ENCODE results near the gene SUGCT.
A peak's percentile ranks its signal among the peaks of the same experiment; 100 is the strongest.

The SUGCT gene

GRCh38 chr7:40843338-40843985, 708.7 kb downstream of the SUGCT start:
- FAIRE-seq = no peak
- DNase-seq (ENCODE audit: low spot score) = no peak

- FAIRE-seq = no peak
- no peak for DNase-seq (ENCODE audit: low spot score)
These were observed 711.1 kb downstream of the SUGCT start for GRCh38 chr7:40845943-40846342.

- FAIRE-seq (no peak), DNase-seq (ENCODE audit: low spot score) (no peak)
These were observed 713.1 kb downstream of the SUGCT start for GRCh38 chr7:40847921-40848320.

GRCh38 chr7:40848541-40849221, 713.9 kb downstream of the SUGCT start:
- no peak for DNase-seq (ENCODE audit: low spot score)
- FAIRE-seq = no peak

GRCh38 chr7:40850017-40850416, 715.2 kb downstream of the SUGCT start:
- FAIRE-seq = no peak
- DNase-seq (ENCODE audit: low spot score) = no peak

- DNase-seq (ENCODE audit: low spot score) (no peak), FAIRE-seq (no peak)
These were observed 716.2 kb downstream of the SUGCT start for GRCh38 chr7:40851001-40851400.

- FAIRE-seq (no peak), DNase-seq (ENCODE audit: low spot score) (no peak)
These were observed 724.3 kb downstream of the SUGCT start for GRCh38 chr7:40859076-40859475.

- DNase-seq (ENCODE audit: low spot score) (no peak), FAIRE-seq (no peak)
These were observed 725.2 kb downstream of the SUGCT start for GRCh38 chr7:40859965-40860543.

GRCh38 chr7:40865441-40866233, 730.8 kb downstream of the SUGCT start:
- FAIRE-seq (no peak), DNase-seq (ENCODE audit: low spot score) (no peak)

- DNase-seq (ENCODE audit: low spot score) = no peak
- no peak for FAIRE-seq
These were observed 731.8 kb downstream of the SUGCT start for GRCh38 chr7:40866601-40867000.

- DNase-seq (ENCODE audit: low spot score) (no peak), FAIRE-seq (no peak)
These were observed 735.3 kb downstream of the SUGCT start for GRCh38 chr7:40870108-40870507.

- DNase-seq (ENCODE audit: low spot score) (no peak), FAIRE-seq (no peak)
These were observed 738.4 kb downstream of the SUGCT start for GRCh38 chr7:40873248-40873647.

GRCh38 chr7:40874756-40875155, 740.0 kb downstream of the SUGCT start:
- FAIRE-seq (no peak), DNase-seq (ENCODE audit: low spot score) (no peak)

GRCh38 chr7:40876601-40877000, 741.8 kb downstream of the SUGCT start:
- DNase-seq (ENCODE audit: low spot score) (no peak), FAIRE-seq (no peak)

GRCh38 chr7:40879941-40880543, 745.2 kb downstream of the SUGCT start:
- FAIRE-seq (no peak), DNase-seq (ENCODE audit: low spot score) (peak; percentile 50)

- DNase-seq (ENCODE audit: low spot score) (peak; percentile 53), FAIRE-seq (peak; percentile 92)
These were observed 745.8 kb downstream of the SUGCT start for GRCh38 chr7:40880581-40880980.

- DNase-seq (ENCODE audit: low spot score) = no peak
- FAIRE-seq = no peak
These were observed 746.7 kb downstream of the SUGCT start for GRCh38 chr7:40881405-40881926.

- FAIRE-seq = no peak
These were observed 747.4 kb downstream of the SUGCT start for GRCh38 chr7:40882071-40882658.

GRCh38 chr7:40883826-40884225, 749.0 kb downstream of the SUGCT start:
- no peak for FAIRE-seq
- no peak for DNase-seq (ENCODE audit: low spot score)

More at GRCh38 chr7:40882071-40882658, 747.4 kb downstream of the SUGCT start:
- DNase-seq (ENCODE audit: low spot score) = no peak

GRCh38 chr7:40884241-40884640, 749.4 kb downstream of the SUGCT start:
- FAIRE-seq = peak; percentile 85
- peak; percentile 67 for DNase-seq (ENCODE audit: low spot score)

GRCh38 chr7:40885503-40885902, 750.7 kb downstream of the SUGCT start:
- DNase-seq (ENCODE audit: low spot score) = peak; percentile 83
- FAIRE-seq = peak; percentile 88

Data from RCC 7860 (cell line).